Measurements from ENCODE around the gene AK4. TPM values are rescaled to one million over a fixed set of nuclear protein-coding genes. Genes with fewer than 3 reads are reported as not detected.

AK4 gene
- total RNA-seq, 1 experiment from 2014 or later, result 17.6 TPM

DNA sequence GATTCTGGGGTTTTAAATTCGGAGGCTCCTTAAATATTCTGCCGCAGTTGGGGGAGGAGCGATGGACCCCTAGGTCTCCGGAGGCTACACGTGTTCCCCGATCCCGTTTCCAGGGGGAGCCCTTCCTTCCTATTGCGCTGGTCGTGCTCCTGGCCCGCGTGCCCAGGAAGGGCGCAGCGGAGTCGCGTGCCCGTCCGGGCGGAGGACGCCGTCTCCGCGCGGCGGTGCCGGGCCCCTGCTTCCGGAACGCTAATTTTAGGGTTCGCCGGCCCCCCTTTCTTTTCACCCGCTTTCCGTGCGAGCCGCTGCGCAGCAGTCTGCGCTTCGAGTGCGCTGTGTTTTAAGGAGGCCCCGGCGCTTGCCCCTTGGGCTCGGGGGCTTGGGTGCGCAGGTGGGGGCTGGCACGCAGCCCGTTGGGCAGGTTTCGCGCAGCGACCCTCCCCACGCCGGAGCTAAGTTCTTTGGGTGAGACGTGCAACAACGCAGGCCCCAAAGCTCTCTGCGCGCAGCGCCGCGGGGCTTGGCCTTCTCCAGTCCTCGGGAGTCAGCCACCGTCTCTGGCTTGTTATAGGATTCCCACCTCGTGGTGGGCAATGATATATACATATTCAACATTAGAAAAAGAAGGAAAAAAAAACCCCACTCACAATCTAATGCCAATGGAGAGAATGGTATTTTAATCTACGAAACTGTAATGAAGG is 117.8 kb downstream of the AK4 start:
- TF ChIP-seq EZH2 (IDR thresholded peaks at IDR 0.05; ENCODE audit: low read depth), result no peak
- TF ChIP-seq, protein P1, sequence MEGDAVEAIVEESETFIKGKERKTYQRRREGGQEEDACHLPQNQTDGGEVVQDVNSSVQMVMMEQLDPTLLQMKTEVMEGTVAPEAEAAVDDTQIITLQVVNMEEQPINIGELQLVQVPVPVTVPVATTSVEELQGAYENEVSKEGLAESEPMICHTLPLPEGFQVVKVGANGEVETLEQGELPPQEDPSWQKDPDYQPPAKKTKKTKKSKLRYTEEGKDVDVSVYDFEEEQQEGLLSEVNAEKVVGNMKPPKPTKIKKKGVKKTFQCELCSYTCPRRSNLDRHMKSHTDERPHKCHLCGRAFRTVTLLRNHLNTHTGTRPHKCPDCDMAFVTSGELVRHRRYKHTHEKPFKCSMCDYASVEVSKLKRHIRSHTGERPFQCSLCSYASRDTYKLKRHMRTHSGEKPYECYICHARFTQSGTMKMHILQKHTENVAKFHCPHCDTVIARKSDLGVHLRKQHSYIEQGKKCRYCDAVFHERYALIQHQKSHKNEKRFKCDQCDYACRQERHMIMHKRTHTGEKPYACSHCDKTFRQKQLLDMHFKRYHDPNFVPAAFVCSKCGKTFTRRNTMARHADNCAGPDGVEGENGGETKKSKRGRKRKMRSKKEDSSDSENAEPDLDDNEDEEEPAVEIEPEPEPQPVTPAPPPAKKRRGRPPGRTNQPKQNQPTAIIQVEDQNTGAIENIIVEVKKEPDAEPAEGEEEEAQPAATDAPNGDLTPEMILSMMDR (conservative IDR thresholded peaks at IDR 0.05), result no peak
- H3K9me2 ChIP-seq (ENCODE audit: insufficient read depth), result no peaks in the 10 kb centered on the region
- H3K36me3 ChIP-seq (ENCODE audit: low read depth), result no peaks in the 10 kb centered on the region
- DNase-seq, result no peak
- H3K27ac ChIP-seq, result no peak overlapping the region
- no TSS peak for BruUV-seq (replicated peaks)
- H3K4me2 ChIP-seq, result no peak overlapping the region
- intact Hi-C loops (cut with micrococcal nuclease; ENCODE audit: unreplicated experiment), result no loop called here
- H3K79me2 ChIP-seq (ENCODE audit: low read depth), result no peaks in the 10 kb centered on the region
- no peaks in the 10 kb centered on the region for H3K9me3 ChIP-seq (ENCODE audit: insufficient read depth, low read depth)
- ChIA-PET POLR2A (ENCODE audit: unreplicated experiment) (no interaction called here), CTCF (interaction anchor here (0.7 kb wide), 1 partner anchor 59 kb away, joined by 3 read pairs; no protein-coding TSS in a partner anchor)
- H3K4me3 ChIP-seq, result no peak overlapping the region
- no peaks in the 10 kb centered on the region for H4K20me1 ChIP-seq (ENCODE audit: insufficient read depth)
- peaks cover 4% of the 10 kb centered on the region; the same call in 1 of the 2 replicates for H3K4me1 ChIP-seq (replicated peaks; ENCODE audit: insufficient read depth)
- peaks cover 1% of the 10 kb centered on the region; the same call in 1 of the 2 replicates for H3F3A ChIP-seq (ENCODE audit: insufficient read depth, low read depth)
- H3K27me3 ChIP-seq (ENCODE audit: insufficient read depth, low read depth), result no peaks in the 10 kb centered on the region
- no peak overlapping the region for H2AFZ ChIP-seq

DNA sequence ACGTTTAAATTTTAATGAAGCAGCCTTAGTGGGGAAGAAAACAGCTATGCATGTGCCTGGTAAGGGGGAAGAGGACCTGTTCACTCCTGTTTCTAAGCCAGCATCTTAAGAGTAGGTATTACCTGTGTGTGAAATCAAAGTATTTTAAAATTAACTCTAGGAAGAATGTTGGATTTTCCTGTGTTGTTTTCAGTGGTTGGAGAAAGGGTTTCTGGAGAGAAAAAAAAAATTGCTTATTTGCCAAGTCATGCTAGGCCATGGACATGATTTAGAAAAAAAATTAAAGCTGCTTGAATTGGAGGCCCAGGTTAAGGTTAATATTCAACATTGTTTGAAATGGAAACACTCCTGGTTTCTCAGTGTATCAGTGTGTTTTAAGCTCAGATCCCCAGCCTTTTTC is 118.5 kb downstream of the AK4 start:
- Histone ChIP-seq H3K9me2 (ENCODE audit: insufficient read depth) (no peaks in the 10 kb centered on the region), H3K27me3 (ENCODE audit: insufficient read depth, low read depth) (no peaks in the 10 kb centered on the region), H3K36me3 (ENCODE audit: low read depth) (no peaks in the 10 kb centered on the region), H3F3A (ENCODE audit: insufficient read depth, low read depth) (no peaks in the 10 kb centered on the region), H3K9me3 (ENCODE audit: insufficient read depth, low read depth) (no peaks in the 10 kb centered on the region), H3K4me2 (no peak overlapping the region), H2AFZ (no peak overlapping the region), H3K4me1 (replicated peaks; ENCODE audit: insufficient read depth) (no peaks in the 10 kb centered on the region), H3K4me3 (no peak overlapping the region), H3K27ac (no peak overlapping the region), H3K79me2 (ENCODE audit: low read depth) (no peaks in the 10 kb centered on the region), H4K20me1 (ENCODE audit: insufficient read depth) (no peaks in the 10 kb centered on the region)
- DNase-seq, result no peak
- intact Hi-C loops (cut with micrococcal nuclease; ENCODE audit: unreplicated experiment), result no loop called here
- POLR2A ChIA-PET (ENCODE audit: unreplicated experiment), result no interaction called here
- BruUV-seq (replicated peaks), result no TSS peak
- no peak for TF ChIP-seq EZH2 (IDR thresholded peaks at IDR 0.05; ENCODE audit: low read depth)
- TF ChIP-seq, protein P1 (conservative IDR thresholded peaks at IDR 0.05), result no peak
- CTCF ChIA-PET, result interaction anchor here (0.7 kb wide), 1 partner anchor 58 kb away, joined by 3 read pairs; no protein-coding TSS in a partner anchor

DNA sequence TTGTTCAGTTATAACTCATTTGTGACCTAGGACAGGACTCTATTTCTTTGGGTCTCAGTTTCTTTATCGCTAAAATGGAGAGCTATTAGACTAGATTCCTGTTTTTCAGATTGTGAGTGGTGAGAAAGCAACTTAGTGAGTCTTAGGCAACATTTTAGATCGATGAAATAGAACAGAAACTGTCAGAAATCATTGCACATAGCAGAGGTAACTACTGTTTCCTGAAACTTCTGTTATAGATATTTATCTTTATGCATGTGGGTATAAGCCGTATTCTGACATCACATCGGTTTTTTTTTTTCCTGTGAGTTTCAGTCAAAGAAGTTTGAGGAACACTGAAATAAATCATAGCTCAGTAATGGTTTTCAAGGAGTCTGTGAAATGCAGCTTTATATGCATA is 119.3 kb downstream of the AK4 start:
- CTCF ChIA-PET, result interaction anchor here (0.7 kb wide), 1 partner anchor 19 kb away, joined by 4 read pairs; no protein-coding TSS in a partner anchor
- BruUV-seq (replicated peaks), result no TSS peak
- no peaks in the 10 kb centered on the region for H3K79me2 ChIP-seq (ENCODE audit: low read depth)
- DNase-seq, result no peak
- no peak overlapping the region for H3K4me3 ChIP-seq
- H3F3A ChIP-seq (ENCODE audit: insufficient read depth, low read depth), result no peaks in the 10 kb centered on the region
- no peaks in the 10 kb centered on the region for H3K36me3 ChIP-seq (ENCODE audit: low read depth)
- H3K9me3 ChIP-seq (ENCODE audit: insufficient read depth, low read depth), result no peaks in the 10 kb centered on the region
- H3K4me2 ChIP-seq, result no peak overlapping the region
- intact Hi-C loops (cut with micrococcal nuclease; ENCODE audit: unreplicated experiment), result no loop called here
- TF ChIP-seq EZH2 (IDR thresholded peaks at IDR 0.05; ENCODE audit: low read depth), result no peak
- TF ChIP-seq, protein P1 (conservative IDR thresholded peaks at IDR 0.05), result no peak
- H3K27me3 ChIP-seq (ENCODE audit: insufficient read depth, low read depth), result no peaks in the 10 kb centered on the region
- POLR2A ChIA-PET (ENCODE audit: unreplicated experiment), result no interaction called here
- H3K27ac ChIP-seq, result no peak overlapping the region
- no peaks in the 10 kb centered on the region for H3K4me1 ChIP-seq (replicated peaks; ENCODE audit: insufficient read depth)
- H3K9me2 ChIP-seq (ENCODE audit: insufficient read depth), result no peaks in the 10 kb centered on the region
- H2AFZ ChIP-seq, result no peak overlapping the region
- no peaks in the 10 kb centered on the region for H4K20me1 ChIP-seq (ENCODE audit: insufficient read depth)

Data from PC-9 (cell line).